ENCODE measurements around the gene CHD5.

CHD5 gene

GRCh38 chr1:6100861-6101783, 79.0 kb downstream of the CHD5 start:
- DNase-seq (ENCODE audit: low spot score) = no peak
- no peak for FAIRE-seq

- DNase-seq (ENCODE audit: low spot score) = no peak
- FAIRE-seq = no peak
Observed at GRCh38 chr1:6099787-6100765, 80.0 kb downstream of the CHD5 start.

- no peak for FAIRE-seq
- no peak for DNase-seq (ENCODE audit: low spot score)
Observed at GRCh38 chr1:6099297-6099696, 80.8 kb downstream of the CHD5 start.

- DNase-seq (ENCODE audit: low spot score) = no peak
- no peak for FAIRE-seq
Observed at GRCh38 chr1:6098303-6099215, 81.6 kb downstream of the CHD5 start.

GRCh38 chr1:6097824-6098223, 82.3 kb downstream of the CHD5 start:
- DNase-seq (ENCODE audit: low spot score) = no peak
- FAIRE-seq = no peak

GRCh38 chr1:6097117-6097595, 83.0 kb downstream of the CHD5 start:
- FAIRE-seq (no peak), DNase-seq (ENCODE audit: low spot score) (no peak)

- DNase-seq (ENCODE audit: low spot score) (no peak), FAIRE-seq (no peak)
Observed at GRCh38 chr1:6096243-6097116, 83.6 kb downstream of the CHD5 start.

GRCh38 chr1:6095511-6096242, 84.4 kb downstream of the CHD5 start:
- no peak for DNase-seq (ENCODE audit: low spot score)
- FAIRE-seq = no peak

GRCh38 chr1:6094801-6095505, 85.2 kb downstream of the CHD5 start:
- FAIRE-seq (no peak), DNase-seq (ENCODE audit: low spot score) (no peak)

- FAIRE-seq (no peak), DNase-seq (ENCODE audit: low spot score) (no peak)
Observed at GRCh38 chr1:6094246-6094645, 85.9 kb downstream of the CHD5 start.

- FAIRE-seq (no peak), DNase-seq (ENCODE audit: low spot score) (no peak)
Observed at GRCh38 chr1:6093611-6094010, 86.5 kb downstream of the CHD5 start.

- no peak for DNase-seq (ENCODE audit: low spot score)
- FAIRE-seq = no peak
Observed at GRCh38 chr1:6093071-6093470, 87.0 kb downstream of the CHD5 start.

- FAIRE-seq = no peak
- DNase-seq (ENCODE audit: low spot score) = no peak
Observed at GRCh38 chr1:6092211-6092610, 87.9 kb downstream of the CHD5 start.

GRCh38 chr1:6091823-6092109, 88.4 kb downstream of the CHD5 start:
- no peak for DNase-seq (ENCODE audit: low spot score)
- no peak for FAIRE-seq

- DNase-seq (ENCODE audit: low spot score) = no peak
- no peak for FAIRE-seq
Observed at GRCh38 chr1:6090996-6091822, 88.9 kb downstream of the CHD5 start.

GRCh38 chr1:6090288-6090687, 89.8 kb downstream of the CHD5 start:
- DNase-seq (ENCODE audit: low spot score) (no peak), FAIRE-seq (no peak)

- DNase-seq (ENCODE audit: low spot score) (no peak), FAIRE-seq (no peak)
Observed at GRCh38 chr1:6088956-6089355, 91.2 kb downstream of the CHD5 start.

- DNase-seq (ENCODE audit: low spot score) (no peak), FAIRE-seq (no peak)
Observed at GRCh38 chr1:6087958-6088357, 92.2 kb downstream of the CHD5 start.

Measured in RCC 7860 (cell line).